Effector CD4-positive, alpha-beta T cell (primary cell): ENCODE measurements around the gene GPC3.
A peak's percentile ranks its signal among the peaks of the same experiment; 100 is the strongest.

ENCODE experiments used
- DNase-seq: peaks from one replicate; pipeline ENCODE4 v3.0.0-alpha.2; 2020

Gene GPC3

DNA sequence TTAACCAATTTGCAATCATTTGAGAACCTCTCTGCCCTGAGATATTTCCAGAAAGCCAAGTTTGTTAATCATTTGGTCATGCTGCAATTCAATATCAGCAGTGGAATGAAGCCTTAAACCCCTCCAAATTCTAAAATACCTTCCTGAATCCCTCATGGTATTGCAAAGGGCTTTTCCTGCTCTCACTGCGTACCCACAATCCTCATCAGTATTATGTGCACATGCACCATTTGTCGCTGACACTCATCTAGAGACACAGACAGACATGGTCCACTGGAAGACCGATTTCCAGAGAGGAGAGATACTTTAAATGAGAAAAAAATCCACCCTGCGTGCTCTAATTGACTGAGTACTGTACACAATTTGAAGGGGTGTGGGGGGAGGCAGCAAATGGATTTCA lies 104.4 kb downstream of the GPC3 start:
- no peak for DNase-seq

DNA sequence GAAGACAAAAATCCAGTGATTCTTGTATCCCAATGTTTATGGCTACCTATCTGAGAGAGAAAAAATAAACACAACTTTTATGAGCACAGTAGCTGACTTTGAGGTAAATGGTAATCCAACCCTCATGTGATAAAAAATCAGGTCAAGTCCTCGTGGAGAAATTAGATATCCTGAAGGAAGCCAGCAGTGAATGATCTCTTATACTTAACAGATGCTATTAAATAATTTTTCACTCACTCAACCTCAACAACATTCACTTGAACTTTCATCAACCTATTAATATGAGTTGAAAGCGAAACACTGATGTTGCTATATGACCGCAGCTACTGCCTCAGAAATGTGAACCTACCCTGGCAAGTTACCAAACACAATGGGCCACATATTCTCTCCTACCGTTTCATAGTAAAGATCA lies 105.4 kb downstream of the GPC3 start:
- DNase-seq, result no peak

DNA sequence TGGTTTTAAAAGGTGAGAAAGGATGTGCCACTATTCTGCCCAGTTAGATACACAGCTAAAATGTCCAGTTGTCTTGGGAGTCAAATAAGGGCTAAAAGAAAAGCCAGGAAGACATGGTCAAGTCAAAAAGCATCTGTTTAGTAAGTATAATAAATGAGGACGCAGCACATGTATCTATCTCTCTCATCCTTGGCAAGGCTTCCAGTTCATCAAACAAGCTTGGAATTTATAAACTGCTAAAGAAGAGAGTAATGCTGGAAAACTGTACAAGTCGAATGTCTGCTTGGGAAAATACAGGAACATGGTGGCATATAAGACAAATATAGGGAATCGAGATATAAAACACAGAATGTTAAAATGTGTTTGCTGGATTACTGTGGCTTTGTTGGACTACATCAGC lies 106.7 kb downstream of the GPC3 start:
- DNase-seq, result no peak

DNA sequence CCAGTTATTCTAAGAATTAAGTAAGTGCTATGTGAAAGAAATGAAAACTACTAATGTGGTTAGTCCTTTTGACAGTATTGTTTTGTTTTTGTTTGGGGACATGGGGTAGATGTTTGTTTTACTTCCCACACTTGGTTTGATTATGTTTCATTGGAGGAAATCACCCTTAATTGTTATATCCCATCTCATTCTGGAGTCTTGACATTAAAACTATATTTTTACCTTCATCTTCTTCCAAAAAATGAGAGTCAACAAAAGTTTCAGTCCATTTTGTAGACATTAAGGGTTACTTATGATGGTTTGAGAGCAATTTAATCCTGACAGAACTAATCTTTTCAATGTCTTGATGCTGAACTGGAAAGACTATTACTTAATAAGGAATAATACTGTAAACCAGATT lies 108.7 kb downstream of the GPC3 start:
- no peak for DNase-seq

DNA sequence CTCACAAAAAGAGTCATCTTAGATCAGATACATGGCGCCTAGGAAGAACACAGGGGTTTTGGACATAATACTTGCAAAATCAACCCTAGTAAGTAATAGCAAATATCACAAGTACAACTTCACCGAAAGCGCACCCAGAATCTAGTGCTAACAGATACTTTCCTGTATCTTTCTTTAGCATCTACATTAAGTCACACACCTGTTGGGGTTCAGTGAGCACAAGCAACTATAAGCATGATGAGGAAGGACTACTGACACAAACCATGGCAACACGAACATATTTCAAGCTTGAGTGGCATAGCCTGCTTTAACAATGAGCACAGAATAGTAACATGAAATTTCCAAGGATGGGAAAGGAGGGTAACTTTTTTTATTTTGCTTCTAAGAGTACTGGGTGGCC lies 116.1 kb downstream of the GPC3 start:
- DNase-seq, result no peak

DNA sequence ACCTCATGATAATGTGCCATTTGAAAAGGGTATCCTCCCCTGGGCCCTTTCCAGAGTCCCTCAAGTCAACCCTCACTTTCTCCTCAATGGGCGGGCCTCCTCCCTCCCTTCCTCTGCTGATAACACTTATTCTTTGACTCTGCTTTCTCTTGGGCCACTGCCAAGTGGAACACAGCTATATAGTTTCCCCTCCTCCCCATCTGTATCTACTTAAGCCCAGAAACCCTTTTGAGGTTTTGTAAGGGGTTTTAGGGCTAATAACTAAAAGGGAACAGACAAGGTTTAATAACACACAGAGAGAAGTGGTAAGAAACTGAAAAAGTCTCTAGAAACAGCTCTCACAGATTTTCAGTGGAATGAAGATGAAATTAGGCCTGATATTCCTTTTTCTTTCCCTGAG lies 116.7 kb downstream of the GPC3 start:
- no peak for DNase-seq

DNA sequence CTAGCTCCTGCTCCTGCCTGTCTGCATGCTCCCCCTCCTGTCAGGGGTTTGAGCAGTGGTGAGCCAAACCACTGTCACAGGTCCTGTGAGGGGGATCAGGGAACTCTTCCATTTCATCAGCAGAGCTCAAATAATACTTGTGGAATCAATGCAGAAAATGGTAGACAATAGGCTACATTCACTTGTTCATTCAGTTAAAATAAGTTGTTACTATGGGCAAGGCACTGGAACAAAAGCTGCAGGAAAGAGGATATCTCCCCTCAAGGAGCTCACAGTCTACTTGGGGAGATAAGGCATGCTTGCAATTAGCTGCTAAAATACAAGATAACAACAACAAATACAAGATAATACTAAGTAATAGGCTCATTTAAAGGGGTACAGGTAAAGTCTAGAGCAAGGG lies 117.1 kb downstream of the GPC3 start:
- no peak for DNase-seq

DNA sequence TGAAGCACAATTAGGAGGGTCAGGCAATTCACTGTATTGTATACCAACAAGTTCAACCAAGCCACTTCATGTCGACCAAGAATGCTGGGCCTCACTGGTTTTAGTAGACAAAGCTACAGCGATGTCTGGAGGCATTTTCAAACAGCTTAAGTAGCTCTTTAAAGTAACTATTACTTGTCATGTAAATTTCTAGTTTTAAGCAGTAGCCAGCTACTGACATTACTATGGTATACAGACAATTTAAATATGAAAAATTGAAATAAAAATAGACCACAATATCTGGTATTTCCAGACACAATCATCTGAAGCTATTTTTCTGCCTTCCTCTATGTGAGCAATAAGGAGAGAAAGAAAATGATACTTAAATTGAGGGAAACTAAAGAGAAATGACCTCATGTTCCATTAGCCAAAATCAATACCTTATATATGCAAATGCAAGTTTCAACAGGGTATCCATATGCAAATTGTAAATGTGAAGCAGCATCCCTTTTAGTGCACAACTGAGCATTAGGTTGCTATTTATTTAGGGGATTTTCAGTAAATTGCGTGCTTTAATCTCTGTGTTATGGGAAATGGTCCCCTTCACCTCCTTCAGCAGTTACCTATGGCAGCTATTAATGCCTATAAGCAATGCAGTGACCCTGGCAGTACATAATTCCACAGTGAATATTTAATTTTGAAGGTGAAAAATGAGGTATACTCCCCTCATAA lies 119.5 kb downstream of the GPC3 start:
- no peak for DNase-seq

DNA sequence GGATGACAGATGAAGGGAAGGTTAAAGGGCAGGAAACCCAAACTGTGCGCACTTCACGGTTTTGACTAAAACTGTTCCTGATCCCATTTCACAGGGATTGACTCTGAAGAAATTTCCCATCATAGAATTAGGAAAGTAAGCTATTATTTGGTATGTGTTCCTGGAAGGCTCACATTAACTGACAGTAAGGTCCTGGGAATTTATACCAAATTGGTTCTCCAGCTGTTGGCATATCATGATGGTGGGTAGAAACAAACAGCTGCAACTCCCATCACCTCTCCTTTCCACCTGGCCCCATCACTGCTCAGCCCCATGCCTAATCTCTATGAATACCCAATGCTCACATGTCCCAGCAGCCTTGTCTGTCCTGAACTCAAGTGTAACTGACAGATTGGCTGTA lies 121.2 kb downstream of the GPC3 start:
- DNase-seq, result no peak

DNA sequence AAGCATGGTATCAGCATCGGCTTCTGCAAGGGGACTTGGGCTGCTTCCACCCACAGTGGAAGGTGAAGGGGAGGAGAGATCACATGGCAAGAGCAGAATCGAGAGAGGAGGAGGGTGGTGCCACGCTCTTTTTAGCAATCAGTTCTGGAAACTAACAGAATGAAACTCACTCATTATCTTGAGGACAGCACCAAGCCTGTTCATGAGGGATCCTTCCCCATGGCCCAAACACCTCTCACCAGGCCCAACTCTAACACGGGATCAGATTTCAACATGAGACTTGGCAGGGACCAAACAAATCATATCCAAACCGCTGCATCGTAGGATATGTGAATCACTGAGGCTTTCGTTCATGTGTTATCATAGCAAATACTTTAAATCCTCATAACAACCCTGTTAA lies 125.5 kb downstream of the GPC3 start:
- DNase-seq, result no peak

DNA sequence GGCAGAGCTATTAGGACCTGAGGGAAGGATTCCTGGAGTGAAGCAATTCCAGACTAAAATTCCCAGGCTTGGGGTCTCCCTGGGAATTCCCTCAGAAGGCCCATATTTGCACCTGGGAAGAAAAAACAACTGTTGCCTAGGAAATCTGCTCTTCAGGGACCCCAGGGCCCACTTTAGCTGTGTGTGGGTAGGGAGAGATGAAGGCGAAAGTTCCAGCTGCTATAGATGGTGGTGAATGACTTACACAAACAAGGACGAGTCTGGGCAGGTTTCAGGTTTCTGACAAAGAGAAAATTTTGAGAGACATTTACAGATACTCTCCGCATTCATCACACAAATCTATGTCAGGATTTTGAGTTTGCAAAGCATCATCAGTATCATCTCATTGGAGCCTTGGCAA lies 126.1 kb downstream of the GPC3 start:
- DNase-seq, result no peak

DNA sequence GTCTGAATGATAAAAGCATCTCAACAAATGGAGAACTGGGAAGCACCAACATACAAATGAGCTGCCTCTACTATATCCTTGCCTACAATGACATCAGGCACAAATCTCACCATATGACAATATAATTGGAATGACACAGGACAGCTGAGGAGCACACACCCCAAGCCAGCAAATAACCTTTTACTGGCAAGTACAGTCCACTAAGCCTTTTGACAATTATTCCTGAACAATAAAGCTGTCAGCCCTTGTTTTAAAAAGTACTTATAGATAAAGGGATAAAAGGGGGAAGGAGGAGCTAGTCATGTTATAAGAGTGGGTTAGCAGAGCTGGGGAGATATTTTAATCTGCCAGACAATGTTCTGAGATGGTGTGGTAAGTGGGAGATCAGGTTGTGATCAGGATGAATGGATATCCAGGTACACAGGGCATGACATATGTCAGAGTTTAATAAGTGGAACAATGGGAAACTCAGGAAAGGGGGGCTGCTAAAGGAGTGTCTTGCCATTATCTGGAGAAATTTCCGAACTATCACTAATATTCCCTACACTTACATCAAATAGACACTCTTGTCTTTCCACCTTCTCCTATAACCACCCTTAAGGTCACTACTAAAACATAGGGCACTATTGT lies 127.6 kb downstream of the GPC3 start:
- no peak for DNase-seq

DNA sequence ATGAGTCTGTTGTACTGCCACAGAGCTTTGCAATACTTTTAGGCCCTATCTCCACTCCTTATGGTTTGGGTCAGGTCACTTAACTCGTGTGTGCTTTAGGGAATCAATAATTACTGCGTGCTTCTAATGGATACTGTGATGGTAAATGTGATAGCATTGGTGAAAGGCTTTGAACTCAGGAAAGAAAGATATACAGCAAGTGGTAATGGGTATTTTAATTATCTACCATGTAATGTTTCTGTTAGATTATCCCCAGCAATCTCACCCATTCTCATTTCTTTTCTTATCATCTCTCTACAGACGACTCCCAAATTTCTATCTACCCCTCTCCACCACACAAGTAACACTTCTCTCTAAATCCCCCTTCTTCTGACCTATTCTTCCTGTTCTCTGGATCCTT lies 128.6 kb downstream of the GPC3 start:
- DNase-seq, result no peak

DNA sequence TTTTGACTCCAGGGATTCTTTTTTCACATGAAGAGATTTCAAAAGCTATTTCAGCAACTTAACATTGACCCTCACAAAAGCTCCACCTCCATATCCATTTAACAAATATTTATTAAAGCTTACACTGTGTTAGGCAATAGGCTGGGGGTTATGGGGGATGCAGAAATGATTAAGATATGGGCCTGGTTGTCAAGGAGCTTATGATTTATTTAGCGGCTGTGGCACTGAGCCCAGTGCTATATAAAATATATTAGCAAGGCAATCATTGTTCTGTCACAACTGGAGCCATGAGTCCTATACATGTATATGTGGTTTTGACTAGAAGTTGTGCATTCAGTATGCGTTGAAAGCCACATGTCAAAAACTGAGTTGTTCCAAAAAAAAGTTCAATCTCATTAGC lies 131.1 kb downstream of the GPC3 start:
- no peak for DNase-seq

DNA sequence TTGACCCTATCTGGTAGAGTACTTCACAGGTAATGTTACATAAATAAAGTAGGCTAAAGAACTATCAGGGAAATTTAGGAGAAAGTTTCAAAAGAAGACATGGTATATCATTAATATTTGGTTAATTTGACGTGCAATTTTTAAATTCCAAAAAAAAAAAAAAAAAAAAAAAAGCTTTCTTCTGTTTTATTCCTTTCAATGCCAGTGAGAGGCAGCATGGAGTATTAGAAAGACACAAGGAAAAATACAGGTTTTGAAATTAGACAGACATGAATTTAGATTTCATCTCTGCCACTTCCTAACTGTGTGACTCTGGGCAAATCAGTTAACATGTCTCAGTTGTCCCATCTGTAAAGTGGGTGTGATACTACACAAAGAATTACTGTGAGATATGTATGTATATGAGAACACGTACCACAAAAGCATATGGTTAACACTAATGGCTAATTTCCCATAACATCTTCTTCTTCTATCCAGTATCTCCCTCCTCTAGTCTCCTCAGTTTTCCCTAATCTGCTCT lies 132.5 kb downstream of the GPC3 start:
- no peak for DNase-seq

DNA sequence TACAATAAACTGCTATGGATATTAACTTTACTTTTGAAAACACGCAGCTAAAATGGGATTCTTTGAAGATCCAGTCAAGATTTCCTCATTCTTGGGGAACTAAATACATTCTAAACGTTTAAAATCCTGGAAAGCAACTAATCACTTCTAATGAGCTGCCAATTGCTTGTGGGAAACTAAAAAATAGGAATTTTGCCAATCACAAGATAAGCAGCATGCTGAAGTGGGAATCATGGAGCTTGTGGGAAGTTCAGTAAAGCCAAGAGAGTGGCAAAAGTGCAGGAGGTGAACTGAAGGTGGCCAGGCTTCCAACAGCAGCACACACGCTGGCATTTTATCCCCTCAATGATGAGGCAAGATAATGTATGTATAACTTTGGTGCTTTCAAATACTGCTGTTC lies 133.0 kb downstream of the GPC3 start:
- DNase-seq, result no peak

DNA sequence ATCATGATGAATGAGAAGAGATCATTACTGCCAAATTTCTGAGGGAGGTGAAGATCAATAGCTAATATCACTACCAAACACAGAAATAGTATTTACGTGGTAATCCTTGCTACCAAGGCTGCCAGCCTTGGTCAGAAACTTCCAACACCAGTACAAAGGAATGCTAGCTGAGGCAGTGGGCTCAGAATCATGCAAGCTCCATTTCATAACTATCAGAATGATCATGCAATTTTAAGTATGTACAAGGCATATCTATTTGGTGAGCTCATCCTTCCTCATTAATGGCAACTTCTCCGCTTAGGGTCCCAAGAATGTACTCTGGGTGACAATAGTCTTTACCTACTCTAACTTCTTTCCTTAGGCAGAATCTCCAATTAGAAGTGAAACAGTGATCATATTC lies 135.0 kb downstream of the GPC3 start:
- DNase-seq, result no peak

DNA sequence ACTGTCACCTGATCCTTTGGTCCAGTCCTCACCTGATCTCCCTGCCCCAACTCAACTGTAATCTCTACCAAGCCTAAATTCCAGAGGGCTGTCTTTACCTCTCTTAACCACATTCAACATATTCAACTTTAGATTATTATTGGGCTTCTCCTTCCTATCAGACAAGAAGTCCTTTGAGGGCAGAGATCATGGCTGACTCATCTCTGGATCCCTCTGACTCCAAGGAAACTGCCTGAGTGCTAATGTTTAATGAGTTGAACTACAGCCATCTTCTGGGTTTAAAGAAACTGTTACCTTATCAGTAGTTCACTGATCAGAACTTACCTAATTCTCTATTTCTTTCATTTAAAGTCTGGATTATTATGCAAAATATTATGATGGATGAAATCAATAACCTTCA lies 135.7 kb downstream of the GPC3 start:
- no peak for DNase-seq

DNA sequence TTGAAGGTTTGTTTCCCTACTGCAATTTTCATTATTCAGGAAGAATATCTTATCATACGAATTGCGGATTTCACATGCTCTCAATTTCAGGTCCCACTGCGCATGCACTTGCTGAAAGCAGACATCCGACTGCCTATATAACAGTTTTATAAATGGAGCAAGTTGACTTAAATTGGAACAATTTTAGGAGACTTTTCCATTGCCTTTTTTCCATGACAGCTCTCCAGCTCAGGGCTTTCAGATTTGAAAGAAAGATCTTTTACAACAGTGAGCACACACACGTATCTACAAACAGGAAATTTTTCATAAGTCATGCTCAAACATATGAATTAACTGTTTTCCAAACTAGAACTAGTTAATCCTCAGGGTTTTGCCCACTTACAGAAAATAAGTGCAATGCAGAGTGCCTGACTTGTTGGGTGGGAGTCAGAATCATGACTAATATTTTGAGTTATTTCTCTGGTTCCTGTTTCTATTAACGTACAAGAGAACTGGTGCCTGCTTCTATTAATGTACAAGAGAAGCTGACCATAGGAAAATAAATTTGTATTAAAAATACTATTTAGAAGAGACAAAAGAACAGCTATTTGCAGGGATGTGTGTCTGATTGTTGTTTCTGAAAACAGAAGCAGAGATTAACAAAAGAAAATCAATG lies 137.9 kb downstream of the GPC3 start:
- no peak for DNase-seq

DNA sequence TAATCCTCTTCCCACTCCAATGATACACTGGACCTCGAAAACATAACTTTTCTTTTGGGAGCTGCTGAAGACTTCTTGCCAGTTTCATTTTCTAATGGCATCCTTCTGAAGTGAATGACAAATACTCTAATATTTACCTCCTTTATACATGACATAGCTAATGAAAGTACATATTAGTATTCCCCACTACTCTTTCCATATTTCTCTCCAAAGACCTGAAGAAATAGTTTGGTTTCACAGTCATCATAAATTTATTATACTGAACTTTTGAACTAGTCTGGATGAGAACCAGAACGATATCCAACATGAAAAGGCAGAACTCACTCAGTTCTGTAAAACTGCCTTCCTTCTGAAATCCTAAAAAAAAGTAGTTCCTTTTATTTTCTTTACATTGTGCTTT lies 139.1 kb downstream of the GPC3 start:
- DNase-seq, result no peak

DNA sequence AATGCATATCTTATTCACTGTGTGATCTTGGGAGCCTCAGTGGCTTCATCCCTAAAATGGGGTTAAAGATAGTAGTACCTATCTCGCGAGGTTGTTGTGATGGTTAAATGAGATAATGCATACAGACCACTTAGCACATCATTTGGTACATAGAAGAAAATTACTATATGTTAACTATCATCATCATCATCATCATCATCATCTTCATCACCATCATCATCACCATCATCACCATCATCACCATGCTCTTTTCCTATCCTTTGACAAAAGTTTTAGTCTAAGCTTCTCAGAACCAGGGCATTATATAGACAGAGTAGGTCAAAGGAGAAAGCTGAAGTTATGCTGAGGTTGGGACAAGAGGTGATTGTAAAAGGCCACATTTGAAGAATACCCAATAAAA lies 145.0 kb downstream of the GPC3 start:
- DNase-seq, result no peak

DNA sequence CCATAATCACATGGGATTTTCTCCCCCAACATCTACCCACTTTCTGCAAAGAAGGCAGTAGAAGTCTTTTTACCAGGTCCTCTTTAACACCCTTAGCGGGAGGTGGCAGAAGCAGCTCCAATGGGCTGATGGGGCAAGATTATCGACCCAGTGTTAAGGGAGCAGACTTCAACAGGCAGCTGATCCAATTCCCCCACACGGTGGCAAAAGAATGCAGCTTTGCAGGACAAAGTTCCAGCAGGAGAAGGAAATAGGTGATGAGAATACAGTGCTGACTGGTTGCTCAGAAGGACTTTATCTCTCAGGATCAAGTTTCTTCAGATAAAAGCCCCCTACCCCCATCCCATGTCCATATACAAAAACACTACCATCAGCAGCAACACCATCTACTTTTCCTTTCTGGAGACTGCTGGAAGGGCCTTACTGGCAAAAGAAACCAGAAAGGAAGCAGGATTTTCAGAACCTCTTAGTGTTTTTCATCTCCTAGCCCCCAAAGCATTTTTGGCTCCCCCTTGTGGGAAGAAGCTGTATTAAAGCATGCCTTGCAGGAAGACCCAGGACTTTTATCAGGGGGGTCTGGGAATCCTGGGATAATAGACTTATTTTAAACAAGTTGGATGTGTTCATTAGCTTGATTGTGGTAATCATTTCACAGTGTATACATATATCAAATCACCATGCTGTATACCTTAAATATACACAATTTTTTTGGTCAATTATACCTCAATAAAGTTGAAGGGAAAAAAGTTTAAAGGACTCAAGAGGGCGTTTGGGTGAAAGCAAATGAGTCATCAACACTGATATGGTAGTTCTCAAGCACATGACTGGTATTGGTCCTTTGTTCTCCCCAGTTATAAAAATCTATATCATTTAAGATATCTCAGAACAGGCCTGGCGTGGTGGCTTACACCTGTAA lies 146.4 kb downstream of the GPC3 start:
- DNase-seq, result peak; percentile 14

DNA sequence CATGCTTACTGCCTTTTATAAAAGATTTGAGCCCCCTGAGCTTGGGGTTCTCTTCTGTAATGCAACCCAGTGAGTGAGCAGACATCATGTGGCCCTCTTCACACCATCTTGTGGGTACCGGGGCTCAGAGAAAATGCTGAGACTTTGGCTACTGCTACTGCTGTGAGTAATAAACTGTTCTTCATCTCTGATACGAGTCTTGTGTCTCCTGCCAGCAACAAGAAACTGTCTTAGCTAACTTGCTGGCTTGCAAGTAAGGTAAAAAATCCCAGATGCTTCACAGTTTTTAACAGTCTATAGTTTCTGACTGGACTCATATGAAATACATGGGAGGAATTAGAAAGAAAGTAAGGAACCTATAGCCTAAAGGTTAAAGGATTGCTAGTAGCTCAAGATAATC lies 148.3 kb downstream of the GPC3 start:
- DNase-seq, result no peak
